Calu3 (cell line): Measurements from ENCODE around the gene JOSD2. TPM values are rescaled to one million over a fixed set of nuclear protein-coding genes. Genes with fewer than 3 reads are reported as not detected.

Experiments
- BruUV-seq: library from RNA; stranded (reverse); fragments of 400-500 nt; replicated peaks from 2 replicates; lab custom pipeline; 2021; lab: Mats Ljungman, UMichigan
- CTCF ChIA-PET: fragments of 300-600 bp; sonication (Branson Sonifier 250); formaldehyde crosslinking; loops from one replicate; lab custom pipeline; 2022; ENCODE audit warnings: antibody characterized with exemption; lab: Charles Lee
- DNase-seq: peaks from one replicate; pipeline ENCODE4 v3.0.0; 2022
- H3K27ac Mint-ChIP-seq: one replicate; pipeline ENCODE4 v1.8.0; 2022; ENCODE audit warnings: mixed read lengths; ENCODE audit not compliant: unreplicated experiment
- H3K27me3 Mint-ChIP-seq: one replicate; pipeline ENCODE4 v1.8.0; 2022; ENCODE audit warnings: mixed read lengths; ENCODE audit not compliant: unreplicated experiment
- H3K36me3 Mint-ChIP-seq: one replicate; pipeline ENCODE4 v1.8.0; 2022; ENCODE audit warnings: mild to moderate bottlenecking, moderate library complexity, mixed read lengths; ENCODE audit not compliant: insufficient read depth, unreplicated experiment
- H3K4me1 Mint-ChIP-seq: one replicate; pipeline ENCODE4 v1.8.0; 2022; ENCODE audit warnings: mild to moderate bottlenecking, low read depth, mixed read lengths; ENCODE audit not compliant: unreplicated experiment
- H3K4me3 Mint-ChIP-seq: one replicate; pipeline ENCODE4 v1.8.0; 2022; ENCODE audit warnings: mild to moderate bottlenecking, low read depth, moderate library complexity, mixed read lengths; ENCODE audit not compliant: unreplicated experiment
- H3K9me3 Mint-ChIP-seq: one replicate; pipeline ENCODE4 v1.8.0; 2022; ENCODE audit warnings: low read depth, mixed read lengths; ENCODE audit not compliant: unreplicated experiment
- CTCF ChIP-seq: fragments of 200-600 bp; IDR thresholded peaks from one replicate; pipeline ENCODE4 v1.8.0; 2022; ENCODE audit warnings: antibody characterized with exemption; ENCODE audit not compliant: unreplicated experiment
- intact Hi-C: fragments of 100-400 bp; cut with micrococcal nuclease; formaldehyde crosslinking; loops from one replicate; pipeline ENCODE4 v1.10.0; 2022; ENCODE audit not compliant: unreplicated experiment
- total RNA-seq: library from RNA; stranded (reverse); gene quantifications from 2 replicates; pipeline ENCODE4 v1.2.3, GENCODE V29; 2022

The JOSD2 gene
- total RNA-seq, 1 experiment from 2014 or later, result 38.6 TPM

GRCh38 chr19:50551034-50551714, 40.2 kb upstream of the JOSD2 start:
- Mint-ChIP-seq H3K4me1 (peaks cover 1% of the 10 kb centered on the region), H3K9me3 (no peaks in the 10 kb centered on the region), H3K4me3 (no peak overlapping the region), H3K27ac (no peak overlapping the region), H3K36me3 (peaks cover 2% of the 10 kb centered on the region), H3K27me3 (peaks cover 100% of the 10 kb centered on the region)
- no TSS peak for BruUV-seq
- TF ChIP-seq CTCF, result no peak
- no peak for DNase-seq
- CTCF ChIA-PET, result no interaction called here
- intact Hi-C loops, result no loop called here

GRCh38 chr19:50550594-50550966, 39.6 kb upstream of the JOSD2 start:
- intact Hi-C loops, result no loop called here
- Mint-ChIP-seq H3K36me3 (no peaks in the 10 kb centered on the region), H3K9me3 (no peaks in the 10 kb centered on the region), H3K4me3 (no peak overlapping the region), H3K27me3 (peaks cover 98% of the 10 kb centered on the region), H3K4me1 (no peaks in the 10 kb centered on the region), H3K27ac (no peak overlapping the region)
- TF ChIP-seq CTCF, result no peak
- no TSS peak for BruUV-seq
- no peak for DNase-seq
- CTCF ChIA-PET, result no interaction called here

GRCh38 chr19:50549927-50550593, 39.1 kb upstream of the JOSD2 start:
- CTCF ChIA-PET, result interaction anchor here (0.5 to 0.6 kb wide), 2 partner anchors 38 to 286 kb away, joined by 3 to 7 read pairs; no protein-coding TSS in a partner anchor
- H3K9me3 Mint-ChIP-seq, result no peaks in the 10 kb centered on the region
- no peak overlapping the region for H3K27ac Mint-ChIP-seq
- H3K27me3 Mint-ChIP-seq, result peaks cover 93% of the 10 kb centered on the region
- no peaks in the 10 kb centered on the region for H3K36me3 Mint-ChIP-seq
- no peak for DNase-seq
- no TSS peak for BruUV-seq
- intact Hi-C loops, result no loop called here
- H3K4me3 Mint-ChIP-seq, result no peak overlapping the region
- no peaks in the 10 kb centered on the region for H3K4me1 Mint-ChIP-seq
- TF ChIP-seq CTCF, result no peak

GRCh38 chr19:50549059-50549926, 38.3 kb upstream of the JOSD2 start:
- no peak for DNase-seq
- Mint-ChIP-seq H3K36me3 (no peaks in the 10 kb centered on the region), H3K27ac (no peak overlapping the region), H3K4me1 (no peaks in the 10 kb centered on the region), H3K9me3 (no peaks in the 10 kb centered on the region), H3K27me3 (peaks cover 85% of the 10 kb centered on the region), H3K4me3 (no peak overlapping the region)
- intact Hi-C loops, result no loop called here
- CTCF ChIA-PET, result interaction anchor here (0.5 to 0.6 kb wide), 2 partner anchors 39 to 287 kb away, joined by 3 to 7 read pairs; no protein-coding TSS in a partner anchor
- no peak for TF ChIP-seq CTCF
- BruUV-seq, result no TSS peak
